Choroid plexus epithelial cell (primary cell): Measurements from ENCODE around the gene FOXA3.
A peak's percentile ranks its signal among the peaks of the same experiment; 100 is the strongest.
"Not testable (repeated sequence)": the region's sequence is repeated elsewhere in the genome, so short reads cannot be mapped to it uniquely, and the experiment has no call there.

Experiments used
- DNase-seq: peaks from one replicate; pipeline ENCODE4 v3.0.0-alpha.2; 2010; ENCODE audit warnings: low read depth
- H3K4me3 ChIP-seq: 2 replicates; pipeline ENCODE4 v1.5.1; 2011; ENCODE audit warnings: low read depth, mild to moderate bottlenecking, control low read depth, low read length, moderate library complexity
- TF ChIP-seq, protein P1 (sequence below): conservative IDR thresholded peaks from 2 replicates; pipeline ENCODE4 v1.5.1; 2011; ENCODE audit warnings: low read depth, mild to moderate bottlenecking, control low read depth, inconsistent platforms, low read length, moderate library complexity

FOXA3 gene

DNA sequence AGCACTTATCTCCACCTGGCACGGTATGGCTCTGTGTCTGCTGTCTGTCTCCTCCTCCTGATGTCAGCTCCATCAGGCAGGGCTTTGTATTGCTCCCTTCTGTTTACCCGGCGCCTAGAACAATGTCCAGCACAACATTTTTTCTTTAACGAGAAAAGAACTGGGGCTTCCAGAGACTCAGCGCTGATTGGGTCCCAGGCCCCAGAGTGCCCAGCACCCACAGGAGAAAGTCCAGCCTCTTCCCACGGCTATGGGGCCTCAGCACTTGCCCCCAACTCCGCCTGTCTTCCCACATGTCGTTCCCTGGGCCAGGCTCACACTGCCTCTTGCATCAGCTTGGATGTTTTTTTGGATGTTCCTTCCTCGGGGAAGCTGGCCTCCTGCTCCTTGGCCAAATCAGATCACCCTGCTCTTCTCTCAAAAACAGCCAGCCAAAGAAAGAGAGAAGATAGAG lies 31.4 kb downstream of the FOXA3 start:
- no peak for DNase-seq
- H3K4me3 ChIP-seq, result no peak overlapping the region
- TF ChIP-seq, protein P1, sequence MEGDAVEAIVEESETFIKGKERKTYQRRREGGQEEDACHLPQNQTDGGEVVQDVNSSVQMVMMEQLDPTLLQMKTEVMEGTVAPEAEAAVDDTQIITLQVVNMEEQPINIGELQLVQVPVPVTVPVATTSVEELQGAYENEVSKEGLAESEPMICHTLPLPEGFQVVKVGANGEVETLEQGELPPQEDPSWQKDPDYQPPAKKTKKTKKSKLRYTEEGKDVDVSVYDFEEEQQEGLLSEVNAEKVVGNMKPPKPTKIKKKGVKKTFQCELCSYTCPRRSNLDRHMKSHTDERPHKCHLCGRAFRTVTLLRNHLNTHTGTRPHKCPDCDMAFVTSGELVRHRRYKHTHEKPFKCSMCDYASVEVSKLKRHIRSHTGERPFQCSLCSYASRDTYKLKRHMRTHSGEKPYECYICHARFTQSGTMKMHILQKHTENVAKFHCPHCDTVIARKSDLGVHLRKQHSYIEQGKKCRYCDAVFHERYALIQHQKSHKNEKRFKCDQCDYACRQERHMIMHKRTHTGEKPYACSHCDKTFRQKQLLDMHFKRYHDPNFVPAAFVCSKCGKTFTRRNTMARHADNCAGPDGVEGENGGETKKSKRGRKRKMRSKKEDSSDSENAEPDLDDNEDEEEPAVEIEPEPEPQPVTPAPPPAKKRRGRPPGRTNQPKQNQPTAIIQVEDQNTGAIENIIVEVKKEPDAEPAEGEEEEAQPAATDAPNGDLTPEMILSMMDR, result no peak

DNA sequence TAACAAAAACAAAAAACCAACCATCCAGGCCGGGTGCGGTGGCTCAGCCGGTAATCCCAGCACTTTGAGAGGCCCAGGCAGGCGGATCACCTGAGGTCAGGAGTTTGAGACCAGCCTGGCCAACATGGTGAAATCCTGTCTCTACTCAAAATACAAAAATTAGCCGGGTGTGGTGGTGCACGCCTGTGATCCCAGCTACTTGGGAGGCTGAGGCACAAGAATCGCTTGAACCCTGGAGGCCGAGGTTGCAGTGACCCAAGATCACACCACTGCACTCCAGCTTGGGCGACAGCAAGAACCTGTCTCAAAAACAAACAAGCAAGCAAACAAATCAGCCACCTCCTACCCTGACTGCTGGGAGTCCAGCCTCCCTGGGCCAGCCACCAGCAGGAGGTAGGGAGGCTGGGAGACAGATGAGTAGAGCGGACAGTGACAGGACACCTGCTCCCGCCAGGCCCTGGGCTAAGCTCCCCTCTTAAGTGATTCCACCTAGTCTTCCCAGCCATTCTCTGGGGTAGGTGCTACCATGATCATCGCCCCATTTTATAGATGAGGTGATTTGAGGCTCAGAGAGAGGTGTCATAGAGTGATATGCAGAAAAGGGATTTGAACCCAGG lies 32.0 kb downstream of the FOXA3 start:
- not testable (repeated sequence) for H3K4me3 ChIP-seq, DNase-seq

DNA sequence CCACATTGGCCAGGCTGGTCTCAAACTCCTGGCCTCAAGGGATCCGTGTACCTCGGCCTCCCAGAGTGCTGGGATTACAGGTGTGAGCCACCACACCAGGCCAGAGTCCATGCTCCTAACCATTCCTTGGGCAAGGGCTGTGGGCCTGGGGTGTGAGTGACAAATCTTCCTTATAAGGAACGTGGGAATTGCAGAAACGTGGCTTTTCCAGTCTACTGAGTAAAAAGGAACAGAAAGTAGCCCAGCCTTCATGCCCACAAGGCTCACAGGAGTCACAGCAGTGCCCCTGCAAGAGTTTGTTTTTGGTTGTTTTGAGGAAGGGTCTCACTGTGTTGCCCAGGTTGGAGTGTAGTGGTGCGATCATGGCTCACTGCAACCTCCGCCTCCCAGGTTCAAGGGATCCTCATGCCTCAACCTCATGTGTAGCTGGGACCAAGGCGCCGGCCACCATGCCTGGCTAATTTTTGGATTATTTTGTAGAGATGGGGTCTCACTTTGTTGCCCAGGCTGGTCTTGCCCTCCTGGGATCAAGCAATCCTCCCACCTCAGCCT lies 33.2 kb downstream of the FOXA3 start:
- no peak for DNase-seq
- H3K4me3 ChIP-seq, result no peak overlapping the region
- TF ChIP-seq, protein P1, result no peak

DNA sequence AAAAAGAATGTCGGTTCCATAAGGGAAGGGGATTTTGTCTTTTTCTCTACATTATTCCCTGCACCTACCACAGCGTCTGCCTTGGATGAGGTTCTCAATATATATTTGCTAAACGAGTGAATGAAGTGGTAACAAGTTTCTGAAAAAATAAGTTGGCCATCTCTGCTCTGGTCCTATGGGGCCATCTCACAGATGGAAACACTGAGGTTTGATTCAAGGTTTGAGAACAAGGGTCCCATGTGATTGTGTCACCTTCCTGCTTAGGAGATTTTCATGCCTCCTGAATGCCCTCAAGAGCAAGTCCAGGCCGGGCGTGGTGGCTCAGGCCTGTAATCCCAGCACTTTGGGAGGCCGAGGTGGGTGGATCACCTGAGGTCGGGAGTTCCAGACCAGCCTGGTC lies 35.1 kb downstream of the FOXA3 start:
- TF ChIP-seq, protein P1, result no peak
- no peak overlapping the region for H3K4me3 ChIP-seq
- no peak for DNase-seq

DNA sequence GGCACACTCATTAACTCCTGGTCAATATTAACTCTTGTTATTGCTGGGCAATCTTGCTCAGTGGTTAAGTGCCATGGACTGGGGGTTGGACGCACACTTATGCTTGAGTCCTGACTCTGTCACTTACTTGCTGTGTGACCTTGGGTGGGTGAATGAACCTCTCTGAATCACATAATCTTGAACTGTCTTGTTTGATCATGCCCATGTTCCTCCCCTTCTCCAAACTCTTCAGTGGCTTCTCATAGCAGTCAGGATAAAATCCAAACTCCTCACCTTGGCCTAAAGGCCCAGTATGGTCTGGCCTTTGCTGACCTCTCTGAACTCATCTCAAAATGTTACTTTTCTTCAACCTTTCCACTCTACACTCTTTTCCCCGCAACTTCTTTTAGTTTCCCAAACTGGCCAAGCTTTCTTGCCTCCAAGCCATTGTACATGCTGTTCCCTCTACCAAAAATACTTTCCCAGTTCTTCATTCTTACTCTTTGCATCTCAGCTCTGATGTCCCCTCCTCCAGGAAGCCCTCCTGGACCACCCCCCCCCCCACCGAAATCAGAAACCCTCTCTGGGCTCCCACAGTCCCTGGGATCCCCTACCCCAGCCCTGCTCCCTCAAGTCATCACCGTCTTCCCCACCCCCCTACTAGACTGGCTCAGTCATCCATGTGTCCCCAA lies 35.9 kb downstream of the FOXA3 start:
- no peak overlapping the region for H3K4me3 ChIP-seq
- TF ChIP-seq, protein P1, result no peak
- no peak for DNase-seq

DNA sequence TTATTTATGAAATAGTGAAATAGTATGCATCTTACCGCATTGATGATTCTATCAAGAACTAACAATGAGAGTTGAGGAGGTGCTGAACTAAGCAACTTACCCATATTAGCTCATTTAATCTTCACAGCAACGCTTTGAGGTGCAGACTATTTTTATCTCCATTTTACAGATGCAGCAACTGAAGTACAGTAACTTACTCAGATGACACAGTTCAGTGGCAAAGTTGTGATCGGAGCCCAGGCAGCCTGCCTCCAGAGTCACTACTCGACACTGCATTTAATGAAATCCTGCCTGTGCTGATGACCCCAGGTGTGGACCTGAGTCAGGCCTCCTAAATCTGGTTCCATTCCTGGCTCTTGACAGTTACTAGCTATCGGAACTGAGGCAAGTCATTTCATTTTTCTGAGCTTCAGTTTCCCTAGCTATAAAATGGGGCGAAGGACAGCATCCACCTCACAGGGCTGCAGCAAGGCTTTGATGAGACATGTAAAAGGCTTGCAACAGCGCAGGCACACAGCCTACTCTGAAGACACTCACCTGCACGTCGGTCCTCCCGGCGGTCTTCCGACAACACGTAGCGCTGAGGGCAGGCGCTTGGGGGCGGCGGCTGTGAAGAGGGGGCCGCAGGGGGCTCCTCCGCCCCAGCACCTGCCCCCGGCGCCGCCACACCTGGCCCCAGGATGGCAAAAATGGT lies 36.8 kb downstream of the FOXA3 start:
- H3K4me3 ChIP-seq, result peak overlapping the region; percentile 80
- no peak for DNase-seq
- TF ChIP-seq, protein P1, result no peak

DNA sequence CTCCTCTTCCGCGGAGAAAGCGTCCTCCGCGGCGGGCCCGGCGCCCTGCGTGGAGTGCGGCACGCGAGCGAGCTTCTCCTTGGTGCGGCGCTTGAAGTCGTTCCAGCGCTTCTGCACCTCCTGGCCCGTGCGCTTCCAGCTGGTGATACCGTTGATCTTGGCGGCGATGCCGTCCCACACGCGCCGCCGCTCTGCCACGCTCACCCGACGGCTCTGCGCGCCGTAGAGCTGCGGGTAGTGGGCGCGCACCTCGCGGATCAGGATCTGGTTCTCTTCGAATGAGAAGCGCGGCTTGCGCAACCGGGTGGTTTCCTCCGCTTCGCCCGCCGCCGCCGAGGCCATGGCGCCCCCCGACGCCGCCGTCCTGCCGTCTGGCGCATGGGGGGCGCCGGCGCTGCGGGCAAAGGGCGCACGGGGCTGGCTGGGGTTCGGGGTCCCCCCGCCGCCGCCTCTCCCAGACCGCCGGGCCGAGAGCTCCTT lies 37.3 kb downstream of the FOXA3 start:
- TF ChIP-seq, protein P1, result no peak
- peak; percentile 57 for DNase-seq
- peak overlapping the region; percentile 80 for H3K4me3 ChIP-seq
